Stimulated activated naive B cell treated with anti-CD40 and anti-IgM and Interleukin-4, amounts not matched to agents 10 μg/mL and 1 μg/mL and 100 μg/mL, for 72 hours (primary cell): ENCODE results near the gene SLC8A1.

ENCODE experiments used
- ATAC-seq, 2 donors: fragments of 150-1000 bp; cut with Tn5 transposase; replicated peaks; 2 replicates each; pipeline ENCODE4 v1.10.0; 2021; ENCODE audit warnings: moderate library complexity in 1 of 2
- DNase-seq: peaks from one replicate; pipeline ENCODE4 v3.0.0; 2021
- H3K27ac Mint-ChIP-seq: one replicate; pipeline ENCODE4 v1.8.0; 2022; ENCODE audit warnings: mild to moderate bottlenecking, mixed read lengths
- H3K27me3 Mint-ChIP-seq, 2 donors: one replicate each; pipeline ENCODE4 v1.8.0; 2022; ENCODE audit warnings: mixed read lengths in 2 of 2
- H3K36me3 Mint-ChIP-seq, 2 donors: one replicate each; pipeline ENCODE4 v1.8.0; 2022; ENCODE audit warnings: mixed read lengths in 2 of 2, mild to moderate bottlenecking in 1 of 2
- H3K4me1 Mint-ChIP-seq, 2 donors: one replicate each; pipeline ENCODE4 v1.8.0; 2022; ENCODE audit warnings: mixed read lengths in 2 of 2, mild to moderate bottlenecking in 1 of 2
- H3K4me3 Mint-ChIP-seq, 2 donors: one replicate each; pipeline ENCODE4 v1.8.0; 2022; ENCODE audit warnings: mild to moderate bottlenecking in 2 of 2, mixed read lengths in 2 of 2, moderate library complexity in 1 of 2
- H3K9me3 Mint-ChIP-seq, 2 donors: one replicate each; pipeline ENCODE4 v1.8.0; 2022; ENCODE audit warnings: mixed read lengths in 2 of 2, mild to moderate bottlenecking in 1 of 2

The SLC8A1 gene

DNA sequence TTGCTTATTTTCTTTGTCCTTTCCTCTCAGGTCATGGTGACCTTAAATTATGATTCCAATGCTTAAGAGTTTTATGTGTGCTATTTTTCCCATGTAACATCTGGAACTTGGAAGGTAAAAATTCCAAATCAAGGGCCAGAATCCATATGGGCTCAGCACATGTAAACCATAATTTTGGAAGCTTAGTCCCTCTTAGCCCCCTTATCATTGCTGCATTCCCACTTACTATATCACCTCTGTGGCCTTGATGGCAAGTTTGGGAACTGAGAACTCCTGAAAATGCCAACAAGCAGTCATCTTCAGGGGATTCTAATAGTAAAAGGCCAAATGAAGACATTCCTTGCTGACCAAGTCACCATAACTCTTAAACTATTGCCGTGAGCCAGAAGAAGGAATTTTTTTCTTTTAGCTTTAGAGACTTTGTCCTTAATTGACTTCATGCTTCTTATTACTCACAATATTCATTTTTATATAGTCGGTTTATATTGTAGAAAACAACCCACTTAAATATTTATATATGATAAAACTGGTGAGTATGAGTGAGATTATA is 251.4 kb downstream of the SLC8A1 start:
- H3K27ac Mint-ChIP-seq, result no peak overlapping the region
- no peaks in the 10 kb centered on the region for H3K27me3 Mint-ChIP-seq
- no peaks in the 10 kb centered on the region for H3K4me1 Mint-ChIP-seq
- H3K9me3 Mint-ChIP-seq, result peaks cover 3% of the 10 kb centered on the region in 2 donors
- DNase-seq, result no peak
- H3K4me3 Mint-ChIP-seq, result no peak overlapping the region
- ATAC-seq, result no peak
- no peaks in the 10 kb centered on the region for H3K36me3 Mint-ChIP-seq

GRCh38 chr2:40199771-40200170 is 252.1 kb downstream of the SLC8A1 start:
- no peaks in the 10 kb centered on the region for H3K27me3 Mint-ChIP-seq
- no peaks in the 10 kb centered on the region for H3K36me3 Mint-ChIP-seq
- no peak overlapping the region for H3K4me3 Mint-ChIP-seq
- H3K9me3 Mint-ChIP-seq, result no peaks in the 10 kb centered on the region
- H3K27ac Mint-ChIP-seq, result no peak overlapping the region
- DNase-seq (no peak), ATAC-seq (no peak)
- no peaks in the 10 kb centered on the region for H3K4me1 Mint-ChIP-seq

GRCh38 chr2:40197121-40197520 is 254.8 kb downstream of the SLC8A1 start:
- DNase-seq (no peak), ATAC-seq (no peak)
- H3K36me3 Mint-ChIP-seq, result no peaks in the 10 kb centered on the region
- H3K9me3 Mint-ChIP-seq, result no peaks in the 10 kb centered on the region
- no peaks in the 10 kb centered on the region for H3K27me3 Mint-ChIP-seq
- no peak overlapping the region for H3K4me3 Mint-ChIP-seq
- H3K4me1 Mint-ChIP-seq, result no peaks in the 10 kb centered on the region
- H3K27ac Mint-ChIP-seq, result no peak overlapping the region

DNA sequence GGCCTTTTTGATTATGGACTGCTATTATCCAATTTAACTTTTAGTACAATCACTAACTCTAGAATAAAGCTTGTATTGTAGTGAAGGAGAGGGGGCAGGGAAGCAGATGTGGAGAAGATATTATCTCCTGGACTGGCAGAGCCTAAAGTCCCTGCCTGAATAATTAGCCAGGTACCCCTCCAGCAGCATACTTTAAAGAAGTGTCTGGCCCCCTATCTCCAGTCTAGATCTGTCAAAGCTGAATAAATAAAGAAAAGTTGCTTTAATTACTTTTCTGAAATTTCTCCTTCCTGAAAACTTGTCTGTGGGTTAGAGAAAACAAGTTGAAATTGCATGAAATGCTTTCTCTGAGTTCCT is 258.2 kb downstream of the SLC8A1 start:
- ATAC-seq, result no peak
- no peaks in the 10 kb centered on the region for H3K27me3 Mint-ChIP-seq
- H3K27ac Mint-ChIP-seq, result no peak overlapping the region
- H3K36me3 Mint-ChIP-seq, result no peaks in the 10 kb centered on the region
- H3K9me3 Mint-ChIP-seq, result no peaks in the 10 kb centered on the region
- H3K4me1 Mint-ChIP-seq, result no peaks in the 10 kb centered on the region
- no peak for DNase-seq
- no peak overlapping the region for H3K4me3 Mint-ChIP-seq

DNA sequence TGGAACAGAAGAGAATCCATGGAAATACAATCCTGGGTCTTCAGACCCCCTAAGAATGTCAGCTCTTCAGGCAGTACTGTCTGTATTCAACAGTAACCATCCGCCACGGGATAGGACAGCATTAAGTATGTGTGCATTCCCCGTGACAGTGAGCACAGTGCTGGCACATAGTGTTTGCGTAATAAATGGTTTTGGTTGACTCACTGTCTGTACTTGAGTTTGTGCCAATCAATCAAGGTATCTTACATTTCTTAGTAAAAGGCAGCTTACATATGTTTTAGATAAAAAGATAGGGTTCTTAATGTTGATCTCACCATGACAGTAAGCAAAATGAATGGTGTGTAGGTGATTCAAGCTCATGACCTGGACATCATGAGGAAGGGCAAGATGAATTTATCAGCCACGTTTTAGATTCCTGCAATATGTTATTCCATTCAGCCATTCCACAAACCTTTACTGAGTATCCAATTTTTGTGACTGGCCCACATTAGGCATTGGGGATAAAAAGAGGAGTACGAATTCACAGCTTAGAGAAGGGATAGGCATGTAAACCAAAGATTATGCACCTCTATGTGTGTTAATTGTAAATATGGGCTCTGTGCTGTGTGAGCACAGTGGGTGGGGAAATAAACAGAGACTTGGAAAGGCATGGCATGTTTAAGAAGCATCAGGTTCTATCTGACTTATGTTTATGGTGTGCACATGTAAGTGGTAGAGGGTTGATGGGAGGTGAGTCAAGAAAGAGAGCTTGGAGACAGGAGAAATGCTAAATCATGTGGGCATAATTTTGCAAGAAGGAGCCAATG is 258.8 kb downstream of the SLC8A1 start:
- Mint-ChIP-seq H3K4me1 (no peaks in the 10 kb centered on the region), H3K36me3 (no peaks in the 10 kb centered on the region), H3K27me3 (no peaks in the 10 kb centered on the region), H3K27ac (no peak overlapping the region), H3K4me3 (no peak overlapping the region), H3K9me3 (no peaks in the 10 kb centered on the region)
- ATAC-seq (no peak), DNase-seq (no peak)

DNA sequence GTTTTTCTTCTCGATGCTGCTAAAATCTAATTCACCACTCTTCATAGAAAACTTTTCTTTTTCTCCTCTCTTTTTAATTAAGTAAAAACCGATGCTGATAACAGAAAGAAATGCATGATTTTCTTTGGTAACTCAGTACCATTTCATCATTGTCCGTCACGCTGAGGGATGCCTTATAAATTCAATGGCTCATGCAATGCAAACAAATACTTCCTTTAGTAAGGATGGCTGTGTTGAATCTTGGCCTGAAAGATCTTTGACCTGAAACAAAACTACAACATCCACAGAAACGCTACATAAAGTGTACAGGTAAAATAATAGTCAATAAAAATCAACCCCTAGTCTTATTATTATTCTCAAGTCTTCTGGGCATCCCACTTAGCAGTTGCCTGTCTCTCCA is 261.4 kb downstream of the SLC8A1 start:
- no peak overlapping the region for H3K27ac Mint-ChIP-seq
- no peaks in the 10 kb centered on the region for H3K9me3 Mint-ChIP-seq
- H3K36me3 Mint-ChIP-seq, result no peaks in the 10 kb centered on the region
- H3K27me3 Mint-ChIP-seq, result no peaks in the 10 kb centered on the region
- no peak for ATAC-seq
- no peak for DNase-seq
- H3K4me3 Mint-ChIP-seq, result no peak overlapping the region
- H3K4me1 Mint-ChIP-seq, result no peaks in the 10 kb centered on the region

- no peak for DNase-seq
- H3K36me3 Mint-ChIP-seq, result no peaks in the 10 kb centered on the region
- H3K27me3 Mint-ChIP-seq, result no peaks in the 10 kb centered on the region
- no peak for ATAC-seq
- no peaks in the 10 kb centered on the region for H3K4me1 Mint-ChIP-seq
- no peaks in the 10 kb centered on the region for H3K9me3 Mint-ChIP-seq
- no peak overlapping the region for H3K4me3 Mint-ChIP-seq
- no peak overlapping the region for H3K27ac Mint-ChIP-seq
Measured at GRCh38 chr2:40189881-40190280, 262.0 kb downstream of the SLC8A1 start.

DNA sequence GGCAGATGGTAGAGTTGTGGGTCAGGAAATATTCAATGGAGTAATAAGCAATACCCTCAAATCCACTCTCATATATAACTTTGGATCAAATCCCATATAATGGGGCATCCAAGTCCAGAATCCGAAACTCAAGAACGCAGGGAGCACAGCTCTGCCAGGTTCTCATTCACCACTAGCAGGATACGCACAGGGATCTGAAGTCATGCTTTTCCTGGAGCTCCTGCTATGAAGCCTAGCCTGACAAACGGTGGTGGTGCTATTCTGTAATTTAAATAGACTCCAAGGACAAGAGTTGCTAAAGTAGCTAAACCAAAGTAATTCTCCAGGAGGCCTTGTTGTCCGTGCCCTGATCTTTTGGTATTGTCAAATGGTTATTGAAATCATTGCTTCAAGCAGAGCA is 264.8 kb downstream of the SLC8A1 start:
- ATAC-seq (no peak), DNase-seq (no peak)
- Mint-ChIP-seq H3K27me3 (no peaks in the 10 kb centered on the region), H3K36me3 (no peaks in the 10 kb centered on the region), H3K27ac (no peak overlapping the region), H3K9me3 (no peaks in the 10 kb centered on the region), H3K4me1 (no peaks in the 10 kb centered on the region), H3K4me3 (no peak overlapping the region)

DNA sequence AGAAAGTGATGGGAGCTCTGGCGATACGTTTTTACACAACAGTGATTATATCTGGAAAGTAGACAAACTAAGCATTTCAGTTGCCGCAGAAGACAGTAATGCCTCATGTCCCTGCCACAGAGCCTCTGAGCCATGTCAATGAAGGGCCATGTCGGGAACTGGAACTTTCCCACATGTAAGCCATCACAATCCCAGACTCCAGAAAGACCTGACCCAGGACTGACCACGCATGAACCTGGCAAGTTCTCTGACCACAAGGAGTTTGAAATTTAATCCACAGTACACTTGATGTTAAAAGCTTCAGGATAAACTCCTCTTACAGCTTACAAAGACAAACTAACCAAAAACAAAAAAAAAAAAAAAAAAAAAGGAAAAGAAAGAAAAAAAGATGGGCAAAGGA is 267.3 kb downstream of the SLC8A1 start:
- Mint-ChIP-seq H3K27me3 (no peaks in the 10 kb centered on the region), H3K36me3 (no peaks in the 10 kb centered on the region), H3K4me1 (no peaks in the 10 kb centered on the region), H3K9me3 (no peaks in the 10 kb centered on the region), H3K27ac (no peak overlapping the region), H3K4me3 (no peak overlapping the region)
- ATAC-seq (no peak), DNase-seq (no peak)

- Mint-ChIP-seq H3K4me1 (peaks cover 2 to 5% of the 10 kb centered on the region in 2 donors), H3K9me3 (no peaks in the 10 kb centered on the region), H3K4me3 (no peak overlapping the region), H3K27me3 (no peaks in the 10 kb centered on the region), H3K36me3 (no peaks in the 10 kb centered on the region), H3K27ac (no peak overlapping the region)
- DNase-seq (no peak), ATAC-seq (no peak)
Measured at GRCh38 chr2:40181855-40182254, 270.0 kb downstream of the SLC8A1 start.

- no peaks in the 10 kb centered on the region for H3K27me3 Mint-ChIP-seq
- peaks cover 2 to 5% of the 10 kb centered on the region in 2 donors for H3K4me1 Mint-ChIP-seq
- H3K27ac Mint-ChIP-seq, result no peak overlapping the region
- ATAC-seq (no peak), DNase-seq (no peak)
- H3K9me3 Mint-ChIP-seq, result no peaks in the 10 kb centered on the region
- no peaks in the 10 kb centered on the region for H3K36me3 Mint-ChIP-seq
- no peak overlapping the region for H3K4me3 Mint-ChIP-seq
Measured at GRCh38 chr2:40179801-40180200, 272.1 kb downstream of the SLC8A1 start.

- H3K9me3 Mint-ChIP-seq, result no peaks in the 10 kb centered on the region
- H3K4me1 Mint-ChIP-seq, result peaks cover 2 to 5% of the 10 kb centered on the region in 2 donors
- no peaks in the 10 kb centered on the region for H3K36me3 Mint-ChIP-seq
- DNase-seq (no peak), ATAC-seq (no peak)
- H3K4me3 Mint-ChIP-seq, result no peak overlapping the region
- H3K27me3 Mint-ChIP-seq, result no peaks in the 10 kb centered on the region
- no peak overlapping the region for H3K27ac Mint-ChIP-seq
Measured at GRCh38 chr2:40178971-40179370, 272.9 kb downstream of the SLC8A1 start.

- H3K9me3 Mint-ChIP-seq, result no peaks in the 10 kb centered on the region
- no peak for ATAC-seq
- H3K36me3 Mint-ChIP-seq, result no peaks in the 10 kb centered on the region
- no peak overlapping the region for H3K4me3 Mint-ChIP-seq
- no peaks in the 10 kb centered on the region for H3K27me3 Mint-ChIP-seq
- no peak for DNase-seq
- peaks cover 2 to 5% of the 10 kb centered on the region in 2 donors for H3K4me1 Mint-ChIP-seq
- no peak overlapping the region for H3K27ac Mint-ChIP-seq
Measured at GRCh38 chr2:40178171-40178778, 273.6 kb downstream of the SLC8A1 start.

GRCh38 chr2:40177366-40177765 is 274.5 kb downstream of the SLC8A1 start:
- Mint-ChIP-seq H3K27me3 (no peaks in the 10 kb centered on the region), H3K4me3 (no peak overlapping the region), H3K9me3 (no peaks in the 10 kb centered on the region), H3K4me1 (peaks cover 2 to 5% of the 10 kb centered on the region in 2 donors), H3K36me3 (no peaks in the 10 kb centered on the region), H3K27ac (no peak overlapping the region)
- DNase-seq, result no peak
- no peak for ATAC-seq

DNA sequence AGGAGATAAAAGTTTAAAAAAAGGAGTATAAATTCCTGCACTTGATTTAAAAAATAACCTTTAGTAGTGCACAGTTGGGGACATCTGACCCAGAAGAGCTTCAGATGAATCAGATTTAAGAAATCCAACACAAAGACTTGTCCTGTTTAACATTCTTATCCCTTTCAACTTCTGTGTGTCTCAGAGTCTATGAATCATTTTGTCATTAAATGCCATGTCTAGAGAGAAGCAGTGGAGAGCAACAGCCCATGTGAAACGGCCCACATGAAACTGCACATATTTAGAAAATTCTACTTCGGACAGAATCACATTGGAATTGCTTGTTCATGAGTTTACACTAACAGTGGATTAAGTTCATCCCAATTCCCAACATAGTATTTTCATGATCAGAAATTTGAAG is 278.6 kb downstream of the SLC8A1 start:
- H3K36me3 Mint-ChIP-seq, result no peaks in the 10 kb centered on the region
- no peaks in the 10 kb centered on the region for H3K27me3 Mint-ChIP-seq
- no peak overlapping the region for H3K27ac Mint-ChIP-seq
- H3K4me1 Mint-ChIP-seq, result peaks cover 0 to under 1% of the 10 kb centered on the region in 2 donors
- no peaks in the 10 kb centered on the region for H3K9me3 Mint-ChIP-seq
- DNase-seq (no peak), ATAC-seq (no peak)
- H3K4me3 Mint-ChIP-seq, result no peak overlapping the region
